Brain microvascular endothelial cell (primary cell): Measurements from ENCODE around the gene DERA.

ENCODE experiments used
- DNase-seq: peaks from one replicate; pipeline ENCODE4 v3.0.0-alpha.2; 2020
- H3K27ac ChIP-seq: fragments of 250-450 bp; sonication (Bioruptor Pico); 2 replicates; pipeline ENCODE4 v1.5.1; 2020; ENCODE audit warnings: mild to moderate bottlenecking, moderate library complexity
- H3K27me3 ChIP-seq: fragments of 250-450 bp; sonication (Bioruptor Pico); replicated peaks from 2 replicates; pipeline ENCODE4 v1.5.1; 2020; ENCODE audit warnings: mild to moderate bottlenecking
- H3K36me3 ChIP-seq: fragments of 250-450 bp; sonication (Bioruptor Pico); replicated peaks from 2 replicates; pipeline ENCODE4 v1.5.1; 2020; ENCODE audit warnings: mild to moderate bottlenecking
- H3K4me3 ChIP-seq: 2 replicates; pipeline ENCODE4 v1.5.1; 2011; ENCODE audit warnings: low read depth, mild to moderate bottlenecking, control low read depth, low read length, moderate library complexity
- CTCF ChIP-seq: IDR thresholded peaks from 2 replicates; pipeline ENCODE4 v1.5.1; 2011; ENCODE audit warnings: low read depth, mild to moderate bottlenecking, moderate library complexity, low read length, control low read depth, inconsistent platforms; ENCODE audit errors: missing control alignments
- in situ Hi-C: cut with HindIII; loops from 2 replicates; pipeline ENCODE4 v1.10.0; 2017; ENCODE audit warnings: low sequenced_read_pairs, low pct_ligation_motif_present

The DERA gene

DNA sequence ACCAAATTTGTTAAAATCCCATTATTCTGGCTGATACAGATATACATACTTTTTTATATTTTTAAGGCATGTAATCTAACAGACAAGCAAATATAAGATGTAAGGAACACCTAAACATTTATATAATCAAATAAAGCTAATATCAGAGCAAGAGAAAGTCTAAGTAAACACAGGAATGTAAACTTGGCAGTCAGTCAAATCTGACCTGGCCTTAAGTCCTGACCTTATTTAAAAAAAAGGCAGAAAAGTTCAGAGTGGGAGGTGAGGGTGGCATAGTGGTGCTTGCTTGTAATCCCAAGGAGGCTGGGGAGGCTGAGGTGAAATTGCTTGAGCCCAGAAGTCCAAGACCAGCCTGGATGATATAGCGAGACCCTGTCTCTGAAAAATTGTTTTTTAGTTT, 152.6 kb downstream of the DERA start:
- in situ Hi-C loops = no loop called here
- Histone ChIP-seq H3K36me3 (no peaks in the 10 kb centered on the region), H3K27ac (no peak overlapping the region), H3K27me3 (no peaks in the 10 kb centered on the region), H3K4me3 (no peak overlapping the region)
- no peak for TF ChIP-seq CTCF
- no peak for DNase-seq

- no peak for TF ChIP-seq CTCF
- H3K36me3 ChIP-seq = no peaks in the 10 kb centered on the region
- in situ Hi-C loops = no loop called here
- no peak overlapping the region for H3K27ac ChIP-seq
- H3K4me3 ChIP-seq = no peak overlapping the region
- no peak for DNase-seq
- no peaks in the 10 kb centered on the region for H3K27me3 ChIP-seq
Measured at GRCh38 chr12:16070113-16070512, 159.0 kb downstream of the DERA start.

DNA sequence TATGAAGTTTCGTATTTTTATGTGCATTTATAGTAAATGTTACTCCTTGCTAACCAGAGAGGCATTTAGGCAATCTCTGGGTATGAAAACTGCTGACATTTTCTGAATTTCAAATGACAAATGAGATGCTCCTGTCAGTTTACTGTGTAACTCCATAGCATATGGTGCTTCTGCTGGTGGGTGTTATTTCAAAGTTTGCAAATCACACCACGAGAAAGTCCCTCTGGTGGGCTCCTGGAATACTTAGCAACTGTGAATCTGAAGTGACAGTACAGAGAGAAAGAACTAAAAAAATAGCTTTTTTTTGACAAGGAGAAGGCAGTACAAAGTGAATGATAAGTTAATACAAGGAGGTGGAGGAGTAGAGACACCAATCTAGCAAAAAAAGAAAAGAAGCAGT, 161.5 kb downstream of the DERA start:
- in situ Hi-C loops = no loop called here
- H3K36me3 ChIP-seq = no peaks in the 10 kb centered on the region
- no peak overlapping the region for H3K27ac ChIP-seq
- TF ChIP-seq CTCF = no peak
- H3K27me3 ChIP-seq = no peaks in the 10 kb centered on the region
- no peak for DNase-seq
- no peak overlapping the region for H3K4me3 ChIP-seq

GRCh38 chr12:16074894-16075293, 163.8 kb downstream of the DERA start:
- in situ Hi-C loops = no loop called here
- H3K4me3 ChIP-seq = no peak overlapping the region
- H3K27ac ChIP-seq = no peak overlapping the region
- H3K27me3 ChIP-seq = no peaks in the 10 kb centered on the region
- no peak for TF ChIP-seq CTCF
- H3K36me3 ChIP-seq = no peaks in the 10 kb centered on the region
- DNase-seq = no peak

- in situ Hi-C loops = no loop called here
- Histone ChIP-seq H3K27me3 (no peaks in the 10 kb centered on the region), H3K4me3 (no peak overlapping the region), H3K36me3 (no peaks in the 10 kb centered on the region), H3K27ac (no peak overlapping the region)
- no peak for TF ChIP-seq CTCF
- DNase-seq = no peak
Measured at GRCh38 chr12:16075887-16076286, 164.8 kb downstream of the DERA start.

GRCh38 chr12:16076557-16076956, 165.4 kb downstream of the DERA start:
- Histone ChIP-seq H3K27ac (no peak overlapping the region), H3K27me3 (no peaks in the 10 kb centered on the region), H3K4me3 (no peak overlapping the region), H3K36me3 (no peaks in the 10 kb centered on the region)
- DNase-seq = no peak
- in situ Hi-C loops = no loop called here
- TF ChIP-seq CTCF = peak; percentile 54
